ENCODE results near the gene TTYH3. TPM values are rescaled to one million over a fixed set of nuclear protein-coding genes. Genes with fewer than 3 reads are reported as not detected.

The TTYH3 gene
- total RNA-seq, 1 donor: 22.4 TPM

- Histone ChIP-seq H3K4me3 (ENCODE audit: low read length) (no peak overlapping the region), H3K4me1 (ENCODE audit: insufficient read depth, low read length) (peaks cover 15% of the 10 kb centered on the region), H3K9me3 (ENCODE audit: low read depth, low read length) (no peaks in the 10 kb centered on the region), H3K27me3 (ENCODE audit: insufficient read depth, low read length) (no peaks in the 10 kb centered on the region)
Measured at GRCh38 chr7:2621061-2621828, 10.5 kb upstream of the TTYH3 start.

- no peaks in the 10 kb centered on the region for H3K9me3 ChIP-seq (ENCODE audit: low read depth, low read length)
- no peaks in the 10 kb centered on the region for H3K27me3 ChIP-seq (ENCODE audit: insufficient read depth, low read length)
- H3K4me3 ChIP-seq (ENCODE audit: low read length): no peak overlapping the region
- peaks cover 15% of the 10 kb centered on the region for H3K4me1 ChIP-seq (ENCODE audit: insufficient read depth, low read length)
Measured at GRCh38 chr7:2621948-2622640, 9.7 kb upstream of the TTYH3 start.

DNA sequence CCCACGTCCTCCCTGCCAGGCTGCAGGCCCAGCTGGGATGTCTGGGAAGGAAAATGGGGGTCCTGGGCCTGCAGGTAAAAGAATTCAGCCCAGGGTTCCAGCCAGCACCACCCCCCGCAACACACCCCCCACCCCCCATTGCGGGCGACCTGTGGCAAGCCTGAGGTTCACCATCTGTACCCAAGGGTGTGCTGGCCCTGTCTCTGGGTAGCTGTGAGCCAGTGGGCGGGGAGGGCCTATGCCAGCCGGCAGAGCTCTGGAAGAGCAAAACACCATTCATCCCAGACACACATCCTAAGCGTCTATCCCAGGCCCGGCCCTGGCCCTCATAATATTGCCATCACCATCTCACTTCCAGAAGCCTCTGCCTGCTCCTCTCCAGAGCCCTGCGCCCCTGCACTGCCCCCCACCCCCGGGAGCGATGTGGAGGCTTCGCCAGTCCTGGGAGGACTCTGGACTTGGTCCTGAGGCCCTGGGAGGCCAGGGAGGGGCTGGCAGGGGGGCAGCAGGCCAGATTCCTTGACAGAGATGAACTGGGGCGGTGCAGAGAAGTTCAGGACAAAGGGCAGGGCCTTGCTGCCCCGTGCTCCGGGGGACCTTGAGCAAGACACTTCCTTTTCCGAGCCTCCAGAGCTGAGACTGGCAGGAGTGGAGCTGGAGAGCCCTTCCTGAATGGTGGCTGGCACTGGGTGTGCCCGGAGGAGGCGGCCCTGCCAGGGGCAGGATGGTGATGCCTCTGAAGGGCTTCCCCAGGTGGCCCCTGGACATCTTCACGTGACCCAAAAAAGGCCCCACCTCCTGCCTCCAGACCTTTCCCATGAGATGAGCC, 8.7 kb upstream of the TTYH3 start:
- H3K4me3 ChIP-seq (ENCODE audit: low read length): no peak overlapping the region
- peaks cover 15% of the 10 kb centered on the region for H3K4me1 ChIP-seq (ENCODE audit: insufficient read depth, low read length)
- no peaks in the 10 kb centered on the region for H3K9me3 ChIP-seq (ENCODE audit: low read depth, low read length)
- H3K27me3 ChIP-seq (ENCODE audit: insufficient read depth, low read length): no peaks in the 10 kb centered on the region

GRCh38 chr7:2623698-2624014, 8.1 kb upstream of the TTYH3 start:
- Histone ChIP-seq H3K27me3 (ENCODE audit: insufficient read depth, low read length) (no peaks in the 10 kb centered on the region), H3K9me3 (ENCODE audit: low read depth, low read length) (no peaks in the 10 kb centered on the region), H3K4me3 (ENCODE audit: low read length) (no peak overlapping the region), H3K4me1 (ENCODE audit: insufficient read depth, low read length) (peaks cover 15% of the 10 kb centered on the region)

GRCh38 chr7:2624293-2624886, 7.4 kb upstream of the TTYH3 start:
- Histone ChIP-seq H3K4me1 (ENCODE audit: insufficient read depth, low read length) (peaks cover 15% of the 10 kb centered on the region), H3K27me3 (ENCODE audit: insufficient read depth, low read length) (no peaks in the 10 kb centered on the region), H3K4me3 (ENCODE audit: low read length) (no peak overlapping the region), H3K9me3 (ENCODE audit: low read depth, low read length) (no peaks in the 10 kb centered on the region)

GRCh38 chr7:2626498-2627117, 5.2 kb upstream of the TTYH3 start:
- no peaks in the 10 kb centered on the region for H3K9me3 ChIP-seq (ENCODE audit: low read depth, low read length)
- H3K4me3 ChIP-seq (ENCODE audit: low read length): no peak overlapping the region
- peaks cover 18% of the 10 kb centered on the region for H3K4me1 ChIP-seq (ENCODE audit: insufficient read depth, low read length)
- no peaks in the 10 kb centered on the region for H3K27me3 ChIP-seq (ENCODE audit: insufficient read depth, low read length)

GRCh38 chr7:2627258-2628129, 4.3 kb upstream of the TTYH3 start:
- H3K9me3 ChIP-seq (ENCODE audit: low read depth, low read length): no peaks in the 10 kb centered on the region

GRCh38 chr7:2628130-2628482, 3.7 kb upstream of the TTYH3 start:
- Histone ChIP-seq H3K4me3 (ENCODE audit: low read length) (no peak overlapping the region), H3K4me1 (ENCODE audit: insufficient read depth, low read length) (peaks cover 20% of the 10 kb centered on the region), H3K9me3 (ENCODE audit: low read depth, low read length) (no peaks in the 10 kb centered on the region), H3K27me3 (ENCODE audit: insufficient read depth, low read length) (no peaks in the 10 kb centered on the region)

More at GRCh38 chr7:2627258-2628129, 4.3 kb upstream of the TTYH3 start:
- H3K4me3 ChIP-seq (ENCODE audit: low read length): no peak overlapping the region
- no peaks in the 10 kb centered on the region for H3K27me3 ChIP-seq (ENCODE audit: insufficient read depth, low read length)
- H3K4me1 ChIP-seq (ENCODE audit: insufficient read depth, low read length): peaks cover 20% of the 10 kb centered on the region

GRCh38 chr7:2628891-2629290, 2.9 kb upstream of the TTYH3 start:
- H3K4me3 ChIP-seq (ENCODE audit: low read length): no peak overlapping the region
- no peaks in the 10 kb centered on the region for H3K9me3 ChIP-seq (ENCODE audit: low read depth, low read length)
- H3K4me1 ChIP-seq (ENCODE audit: insufficient read depth, low read length): peaks cover 20% of the 10 kb centered on the region
- no peaks in the 10 kb centered on the region for H3K27me3 ChIP-seq (ENCODE audit: insufficient read depth, low read length)

GRCh38 chr7:2629746-2630681, 1.8 kb upstream of the TTYH3 start:
- H3K9me3 ChIP-seq (ENCODE audit: low read depth, low read length): no peaks in the 10 kb centered on the region
- H3K27me3 ChIP-seq (ENCODE audit: insufficient read depth, low read length): no peaks in the 10 kb centered on the region
- peaks cover 28% of the 10 kb centered on the region for H3K4me1 ChIP-seq (ENCODE audit: insufficient read depth, low read length)

DNA sequence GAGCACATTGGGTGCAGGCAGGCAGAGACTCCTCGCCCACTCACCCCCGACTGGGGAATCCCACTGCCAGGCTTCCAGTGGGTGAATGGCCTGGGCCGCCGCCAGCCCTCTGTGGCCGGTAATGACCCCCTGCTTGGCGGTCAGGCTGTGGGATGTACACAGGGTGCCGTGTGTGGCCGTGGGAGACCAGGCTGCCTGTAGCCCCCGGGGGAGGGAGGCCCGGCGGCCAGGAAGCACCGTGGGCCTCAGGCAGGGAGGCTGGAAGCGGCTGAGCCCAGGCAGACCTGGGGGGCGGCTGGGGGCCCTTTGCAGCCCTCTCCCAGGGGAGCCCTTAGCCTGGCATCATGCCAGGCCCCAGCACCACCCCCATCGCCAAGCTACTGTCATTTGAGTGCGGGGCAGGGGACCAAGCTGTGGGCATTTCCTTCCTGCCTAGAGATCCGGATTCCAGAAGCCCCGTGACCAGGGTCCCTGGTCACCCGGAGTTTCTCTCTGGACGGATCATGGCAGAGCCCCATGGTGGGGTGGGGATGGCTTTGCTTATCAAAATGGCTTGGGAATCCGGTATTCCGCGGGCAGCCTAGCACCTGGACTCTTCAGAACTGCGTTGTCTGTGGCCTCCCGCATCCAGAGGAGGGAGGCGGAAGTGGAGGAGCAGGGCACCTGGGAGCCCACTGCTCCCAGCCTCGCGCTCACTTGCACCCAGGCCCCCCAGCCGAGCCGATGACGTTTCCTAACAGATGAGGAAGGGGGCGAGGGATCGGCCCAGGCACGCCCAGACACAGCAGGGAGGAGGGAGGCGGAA, 1.1 kb downstream of the TTYH3 start:
- Histone ChIP-seq H3K9me3 (ENCODE audit: low read depth, low read length) (no peaks in the 10 kb centered on the region), H3K27me3 (ENCODE audit: insufficient read depth, low read length) (no peaks in the 10 kb centered on the region), H3K4me1 (ENCODE audit: insufficient read depth, low read length) (peaks cover 56% of the 10 kb centered on the region), H3K4me3 (ENCODE audit: low read length) (peak overlapping the region; percentile 68)

More at GRCh38 chr7:2629746-2630681, 1.8 kb upstream of the TTYH3 start:
- H3K4me3 ChIP-seq (ENCODE audit: low read length): no peak overlapping the region

- Histone ChIP-seq H3K9me3 (ENCODE audit: low read depth, low read length) (no peaks in the 10 kb centered on the region), H3K4me3 (ENCODE audit: low read length) (peak overlapping the region; percentile 68), H3K27me3 (ENCODE audit: insufficient read depth, low read length) (no peaks in the 10 kb centered on the region), H3K4me1 (ENCODE audit: insufficient read depth, low read length) (peaks cover 63% of the 10 kb centered on the region)
Measured at GRCh38 chr7:2633538-2634266, 1.9 kb downstream of the TTYH3 start.

All from mononuclear cell (primary cell).